Endothelial cell of umbilical vein (primary cell): ENCODE results near the gene PWWP2A. TPM values are rescaled to one million over a fixed set of nuclear protein-coding genes. Genes with fewer than 3 reads are reported as not detected.

Source experiments
- BruUV-seq: library from RNA; stranded (reverse); fragments of 400-500 nt; replicated peaks from 2 replicates; lab custom pipeline; 2021; lab: Mats Ljungman, UMichigan
- CTCF ChIA-PET: fragments of 300-600, 350-600 bp; sonication (Branson Sonifier 250); formaldehyde crosslinking; loops from one replicate; lab custom pipeline; 2021; ENCODE audit warnings: antibody characterized with exemption, inconsistent platforms; lab: Charles Lee
- POLR2A ChIA-PET: fragments of 300-600, 350-600 bp; sonication (Branson Sonifier 250); formaldehyde crosslinking; loops from one replicate; lab custom pipeline; 2021; ENCODE audit warnings: antibody characterized with exemption, inconsistent platforms; lab: Charles Lee
- DNase-seq: peaks from one replicate; pipeline ENCODE4 v3.0.0-alpha.2; 2011; ENCODE audit warnings: low read depth, low spot score
- FAIRE-seq: peaks from 2 replicates; lab custom pipeline; 2011; peaks lifted over from hg19 to GRCh38; lab: Jason Lieb, UNC
- H2AFZ ChIP-seq: 2 replicates; pipeline ENCODE4 v1.6.0; 2012; ENCODE audit warnings: low read depth, low read length, control low read depth, inconsistent platforms
- H3K27ac ChIP-seq: 2 replicates; pipeline ENCODE4 v1.5.1; 2011; ENCODE audit warnings: low read depth, mild to moderate bottlenecking, control low read depth, low read length, moderate library complexity; ENCODE audit not compliant: insufficient read depth
- H3K27me3 ChIP-seq, 2 experiments: 2 replicates each; pipeline versions ENCODE4 v1.6.0 to v1.6.1; 2011; ENCODE audit warnings: low read length in 2 of 2, mixed read lengths in 1 of 2; ENCODE audit not compliant: control insufficient read depth in 2 of 2, insufficient read depth in 2 of 2
- H3K36me3 ChIP-seq, 2 experiments: 2 replicates in 1 of 2; 3 replicates in 1 of 2; pipeline ENCODE4 v1.5.1; 2011; ENCODE audit warnings: low read length in 2 of 2, mild to moderate bottlenecking in 1 of 2, moderate library complexity in 1 of 2; ENCODE audit not compliant: control insufficient read depth in 2 of 2, insufficient read depth in 2 of 2; ENCODE audit errors: extremely low read depth in 1 of 2
- H3K4me1 ChIP-seq: 3 replicates; pipeline ENCODE4 v1.5.1; 2011; ENCODE audit warnings: mild to moderate bottlenecking, low read length; ENCODE audit not compliant: control insufficient read depth, insufficient read depth; ENCODE audit errors: extremely low read depth
- H3K4me2 ChIP-seq: 2 replicates; pipeline ENCODE4 v1.6.1; 2011; ENCODE audit warnings: low read length, control low read depth, mixed read lengths; ENCODE audit not compliant: insufficient read depth
- H3K4me3 ChIP-seq, 3 experiments: fragments of 200-600 bp in 1 of 3; sonication (generic), shearing (Covaris generic) in 1 of 3; replicated peaks in 1 of 3; 2 replicates each; pipeline ENCODE4 v1.5.1; 2011 to 2016; ENCODE audit warnings: control low read depth in 3 of 3, low read length in 3 of 3, mild to moderate bottlenecking in 2 of 3, inconsistent platforms in 1 of 3, low read depth in 1 of 3, moderate library complexity in 1 of 3; ENCODE audit not compliant: insufficient read depth in 1 of 3
- H3K79me2 ChIP-seq: 2 replicates; pipeline ENCODE4 v1.6.0; 2012; ENCODE audit warnings: low read length, inconsistent platforms; ENCODE audit not compliant: control insufficient read depth, insufficient read depth
- H3K9ac ChIP-seq: replicated peaks from 2 replicates; pipeline ENCODE3; 2011; ENCODE audit warnings: low read length, control low read depth; ENCODE audit not compliant: insufficient read depth; ENCODE audit errors: extremely low read depth
- H3K9me1 ChIP-seq: replicated peaks from 3 replicates; pipeline ENCODE4 v1.6.0; 2011; ENCODE audit warnings: mild to moderate bottlenecking, low read length; ENCODE audit not compliant: control insufficient read depth, insufficient read depth; ENCODE audit errors: extremely low read depth
- H3K9me3 ChIP-seq: replicated peaks from 2 replicates; pipeline ENCODE4 v1.5.1; 2012; ENCODE audit warnings: low read length, inconsistent platforms; ENCODE audit not compliant: control insufficient read depth, insufficient read depth
- H4K20me1 ChIP-seq: replicated peaks from 2 replicates; pipeline ENCODE3; 2011; ENCODE audit warnings: mild to moderate bottlenecking, low read length; ENCODE audit not compliant: control insufficient read depth, insufficient read depth; ENCODE audit errors: extremely low read depth
- EZH2 ChIP-seq: IDR thresholded peaks from 2 replicates; pipeline ENCODE4 v1.6.1; 2012; ENCODE audit warnings: borderline replicate concordance, low read depth, mild to moderate bottlenecking, moderate library complexity, low read length, inconsistent platforms; ENCODE audit not compliant: severe bottlenecking
- FOS ChIP-seq: IDR thresholded peaks from 2 replicates; pipeline ENCODE4 v1.6.1; 2011; ENCODE audit warnings: mild to moderate bottlenecking, low read length, moderate library complexity, borderline replicate concordance; ENCODE audit not compliant: insufficient read depth
- GATA2 ChIP-seq: IDR thresholded peaks from 2 replicates; pipeline ENCODE4 v1.7.0; 2011; ENCODE audit warnings: low read depth, mild to moderate bottlenecking, moderate library complexity, mixed read lengths, low read length; ENCODE audit not compliant: insufficient read length, insufficient read depth
- JUN ChIP-seq: IDR thresholded peaks from 2 replicates; pipeline ENCODE4 v1.6.1; 2011; ENCODE audit warnings: borderline replicate concordance, low read depth; ENCODE audit not compliant: insufficient read length, insufficient read depth
- MYC ChIP-seq: IDR thresholded peaks from one replicate; pipeline ENCODE4 v1.6.1; 2011; ENCODE audit warnings: mild to moderate bottlenecking, low read depth, low read length
- POLR2A ChIP-seq: IDR thresholded peaks from 2 replicates; pipeline ENCODE4 v1.6.1; 2012; ENCODE audit warnings: low read depth, mild to moderate bottlenecking, control low read depth, low read length
- POLR2AphosphoS5 ChIP-seq: IDR thresholded peaks from 2 replicates; pipeline ENCODE4 v1.6.1; 2012; ENCODE audit warnings: low read depth, mild to moderate bottlenecking, control low read depth, low read length, moderate library complexity; ENCODE audit not compliant: insufficient read depth
- dilution Hi-C: fragments of 300-500 bp; cut with MboI; formaldehyde crosslinking; loops from one replicate; pipeline ENCODE4 v1.15.0; 2019; ENCODE audit warnings: low sequenced_read_pairs; ENCODE audit not compliant: extremely low pct_ligation_motif_present
- intact Hi-C: fragments of 100-400 bp; cut with micrococcal nuclease; formaldehyde crosslinking; loops from one replicate; pipeline ENCODE4 v1.10.0; 2022
- polyA plus RNA-seq, 4 experiments: library from polyadenylated mRNA; depleted of rRNA in 3 of 4; stranded (reverse) in 3 of 4; unstranded in 1 of 4; fragments of >200 nt; gene quantifications; 2 replicates each; pipeline versions ENCODE4 v1.2.1 to v1.2.3, GENCODE V29; 2011 to 2012; ENCODE audit warnings: missing spikeins in 1 of 4
- total RNA-seq: library from RNA; stranded (reverse); gene quantifications from 2 replicates; pipeline ENCODE4 v1.2.3, GENCODE V29; 2021
- TF ChIP-seq, protein P1 (sequence below): IDR thresholded peaks from 2 replicates; pipeline ENCODE4 v1.6.1; 2011; ENCODE audit not compliant: insufficient read depth, insufficient read length
- TF ChIP-seq, protein P2 (sequence below), 2 donors: IDR thresholded peaks; 1 replicate in 1 of 2; 2 replicates in 1 of 2; pipeline ENCODE4 v1.5.1; 2011; ENCODE audit warnings: low read length in 2 of 2, mild to moderate bottlenecking in 2 of 2, moderate library complexity in 2 of 2, control low read depth in 1 of 2, inconsistent platforms in 1 of 2, low read depth in 1 of 2; ENCODE audit not compliant: insufficient read depth in 1 of 2; ENCODE audit errors: extremely low read depth in 1 of 2

PWWP2A gene
- total and polyA plus RNA-seq, 2 donors (not counting 3 experiments of a cell fraction or from before 2014, with no cell fraction given), result 4.6 to 19.3 TPM

DNA sequence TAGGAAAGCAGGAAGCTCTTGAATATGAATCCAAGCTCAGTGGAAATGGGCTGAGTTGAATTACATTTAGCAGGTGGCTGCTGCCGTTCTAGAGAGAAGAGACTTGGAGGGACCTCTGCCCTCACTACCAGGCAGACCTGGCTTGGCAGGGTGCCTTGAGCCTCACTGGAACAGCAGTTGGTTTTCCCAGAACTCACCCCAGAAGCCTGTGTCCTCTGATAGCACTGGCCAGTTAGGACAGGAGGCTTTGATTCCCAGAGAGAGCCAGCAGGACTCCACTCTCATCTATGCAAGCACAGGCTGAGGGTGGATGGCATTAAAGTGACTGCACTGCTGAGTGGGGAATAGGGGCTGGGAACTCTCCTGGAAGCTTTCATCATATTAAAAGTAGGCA, 54.8 kb downstream of the PWWP2A start:
- ChIA-PET POLR2A (no interaction called here), CTCF (interaction anchor here (1.2 to 1.5 kb wide), 2 partner anchors 10 to 16 kb away, joined by 3 to 6 read pairs; no protein-coding TSS in a partner anchor)
- no peaks in the 10 kb centered on the region for H3K9me1 ChIP-seq
- H3K4me2 ChIP-seq, result no peak overlapping the region
- H3K9me3 ChIP-seq, result no peaks in the 10 kb centered on the region
- intact Hi-C loops, result no loop called here
- FAIRE-seq (no peak), DNase-seq (no peak)
- TF ChIP-seq GATA2, result no peak
- TF ChIP-seq JUN, result no peak
- TF ChIP-seq, protein P1, sequence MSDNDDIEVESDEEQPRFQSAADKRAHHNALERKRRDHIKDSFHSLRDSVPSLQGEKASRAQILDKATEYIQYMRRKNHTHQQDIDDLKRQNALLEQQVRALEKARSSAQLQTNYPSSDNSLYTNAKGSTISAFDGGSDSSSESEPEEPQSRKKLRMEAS, result no peak
- no peak for TF ChIP-seq POLR2A
- TF ChIP-seq, protein P2, sequence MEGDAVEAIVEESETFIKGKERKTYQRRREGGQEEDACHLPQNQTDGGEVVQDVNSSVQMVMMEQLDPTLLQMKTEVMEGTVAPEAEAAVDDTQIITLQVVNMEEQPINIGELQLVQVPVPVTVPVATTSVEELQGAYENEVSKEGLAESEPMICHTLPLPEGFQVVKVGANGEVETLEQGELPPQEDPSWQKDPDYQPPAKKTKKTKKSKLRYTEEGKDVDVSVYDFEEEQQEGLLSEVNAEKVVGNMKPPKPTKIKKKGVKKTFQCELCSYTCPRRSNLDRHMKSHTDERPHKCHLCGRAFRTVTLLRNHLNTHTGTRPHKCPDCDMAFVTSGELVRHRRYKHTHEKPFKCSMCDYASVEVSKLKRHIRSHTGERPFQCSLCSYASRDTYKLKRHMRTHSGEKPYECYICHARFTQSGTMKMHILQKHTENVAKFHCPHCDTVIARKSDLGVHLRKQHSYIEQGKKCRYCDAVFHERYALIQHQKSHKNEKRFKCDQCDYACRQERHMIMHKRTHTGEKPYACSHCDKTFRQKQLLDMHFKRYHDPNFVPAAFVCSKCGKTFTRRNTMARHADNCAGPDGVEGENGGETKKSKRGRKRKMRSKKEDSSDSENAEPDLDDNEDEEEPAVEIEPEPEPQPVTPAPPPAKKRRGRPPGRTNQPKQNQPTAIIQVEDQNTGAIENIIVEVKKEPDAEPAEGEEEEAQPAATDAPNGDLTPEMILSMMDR (IDR thresholded peaks at IDR 0.05; ENCODE audit: extremely low read depth in 1 of 2, insufficient read depth in 1 of 2, low read depth in 1 of 2, low read length in 2 of 2), result no peak
- TF ChIP-seq EZH2, result no peak
- TF ChIP-seq POLR2AphosphoS5, result no peak
- no peak for TF ChIP-seq FOS
- no peak for TF ChIP-seq MYC
- H3K27me3 ChIP-seq, result no peaks in the 10 kb centered on the region
- no peaks in the 10 kb centered on the region for H4K20me1 ChIP-seq
- dilution Hi-C loops, result no loop called here
- H3K4me3 ChIP-seq, result no peak overlapping the region
- no peak overlapping the region for H3K9ac ChIP-seq
- no peaks in the 10 kb centered on the region for H3K4me1 ChIP-seq
- H3K79me2 ChIP-seq, result no peaks in the 10 kb centered on the region
- peaks cover 8 to 23% of the 10 kb centered on the region in 2 experiments for H3K36me3 ChIP-seq
- H2AFZ ChIP-seq, result no peak overlapping the region
- no TSS peak for BruUV-seq
- H3K27ac ChIP-seq, result no peak overlapping the region
